Measurements from ENCODE around the gene WASF2. TPM values are rescaled to one million over a fixed set of nuclear protein-coding genes. Genes with fewer than 3 reads are reported as not detected.

Gene WASF2
- total and polyA plus RNA-seq, 2 of the 8 experiments (the other 6 are each of a cell fraction or from before 2014, with no cell fraction given), result 32.1 to 86.6 TPM

DNA sequence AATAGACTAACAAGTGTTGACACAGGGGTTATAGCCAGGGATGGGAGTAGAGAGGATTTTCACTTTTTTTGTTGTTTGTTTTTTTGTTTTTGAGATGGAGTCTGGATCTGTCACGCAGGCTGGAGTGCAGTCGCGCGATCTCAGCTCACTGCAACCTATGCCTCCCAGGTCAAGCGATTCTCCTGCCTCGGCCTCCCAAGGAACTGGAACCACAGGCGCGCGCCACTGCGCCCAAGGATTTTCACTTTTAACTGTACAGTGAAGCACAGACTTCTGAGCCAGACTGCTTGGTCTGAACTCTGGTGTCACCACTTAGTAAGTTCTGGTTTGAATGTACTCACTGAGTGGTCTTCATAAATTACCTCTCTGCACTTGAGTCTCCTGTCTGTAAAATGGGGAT lies 40.2 kb upstream of the WASF2 start:
- Histone ChIP-seq H2BK15ac (ENCODE audit: low read length) (no peak overlapping the region), H3K79me2 (ENCODE audit: control insufficient read depth in 1 of 2, insufficient read depth in 2 of 2, low read length in 2 of 2) (no peaks in the 10 kb centered on the region), H2BK12ac (ENCODE audit: low read depth, low read length) (no peak overlapping the region), H2AK5ac (ENCODE audit: low read depth, low read length) (no peak overlapping the region), H3K79me1 (ENCODE audit: low read depth, low read length) (no peaks in the 10 kb centered on the region), H3K27ac (ENCODE audit: low read depth, low read length) (no peak overlapping the region), H3K36me3 (ENCODE audit: control insufficient read depth in 2 of 4, insufficient read depth in 4 of 4, low read length in 3 of 4) (no peaks in the 10 kb centered on the region), H3K14ac (ENCODE audit: insufficient read length) (no peak overlapping the region), H3K23ac (ENCODE audit: insufficient read length) (no peak overlapping the region), H4K20me1 (replicated peaks in 1 of 2; ENCODE audit: control insufficient read depth in 1 of 2, insufficient read depth in 2 of 2, low read length in 2 of 2) (peaks cover 1 to 4% of the 10 kb centered on the region in 2 experiments), H3K9me3 (ENCODE audit: insufficient read depth in 2 of 2, low read depth in 1 of 2, low read length in 1 of 2) (no peaks in the 10 kb centered on the region), H4K91ac (replicated peaks; ENCODE audit: insufficient read length, low read length) (no peak overlapping the region), H2BK20ac (ENCODE audit: low read length) (no peak overlapping the region), H3K4ac (replicated peaks; ENCODE audit: insufficient read length, low read depth, low read length) (no peak overlapping the region), H2BK5ac (ENCODE audit: low read depth, low read length) (no peak overlapping the region), H3K27me3 (replicated peaks in 1 of 4; ENCODE audit: control insufficient read depth in 3 of 4, extremely low read depth in 1 of 4, insufficient read depth in 3 of 4, low read length in 3 of 4) (no peaks in the 10 kb centered on the region), H3K18ac (ENCODE audit: extremely low read depth, low read length) (no peak overlapping the region), H4K8ac (ENCODE audit: extremely low read depth, insufficient read depth, low read length) (no peak overlapping the region), H3K9ac (replicated peaks in 1 of 4; ENCODE audit: extremely low read depth in 1 of 4, low read depth in 3 of 4, low read length in 3 of 4) (no peak overlapping the region), H4K5ac (ENCODE audit: insufficient read length, low read depth, low read length) (no peak overlapping the region), H3K56ac (replicated peaks; ENCODE audit: insufficient read length, low read depth, low read length) (no peak overlapping the region), H3K4me3 (ENCODE audit: extremely low read depth in 1 of 4, insufficient read depth in 2 of 4, low read depth in 3 of 4, low read length in 4 of 4) (no peak overlapping the region), H2BK120ac (replicated peaks; ENCODE audit: low read depth, low read length) (no peak overlapping the region), H3K4me2 (ENCODE audit: insufficient read depth in 1 of 2, low read depth in 2 of 2, low read length in 2 of 2) (no peak overlapping the region), H3K23me2 (ENCODE audit: low read depth, low read length) (peaks cover 22% of the 10 kb centered on the region), H2AFZ (ENCODE audit: low read length) (no peak overlapping the region), H3K4me1 (replicated peaks in 1 of 4; ENCODE audit: control insufficient read depth in 3 of 4, insufficient read depth in 4 of 4, low read length in 3 of 4) (peaks cover 13 to 37% (median 28%) of the 10 kb centered on the region in 4 experiments)
- DNase-seq (ENCODE audit: low read depth in 1 of 2, low spot score in 2 of 2) (no peak), FAIRE-seq (no peak)
- 97% methylated on average over 10 of the region's 10 CpGs; no CpG with 5 or more reads in 1 of the 2 experiments for WGBS, 2 experiments (ENCODE audit: extremely low coverage in 1 of 2, insufficient coverage in 1 of 2, insufficient read length in 1 of 2, insufficient replicate concordance in 2 of 2, low coverage in 1 of 2, low lambda C conversion rate in 2 of 2, missing lambda C conversion rate in 1 of 2)
- ChIA-PET POLR2A (ENCODE audit: partially characterized antibody) (interaction anchor here (1.1 to 1.6 kb wide), 3 partner anchors 17 to 74 kb away, joined by 3 to 4 read pairs (median 3); partner anchors contain the start of gene AHDC1), CTCF (ENCODE audit: partially characterized antibody) (interaction anchor here (0.8 to 2.2 kb wide), 10 partner anchors 11 to 114 kb away, joined by 3 to 15 read pairs (median 4); no protein-coding TSS in a partner anchor)
- TF ChIP-seq ASH2L (IDR thresholded peaks at IDR 0.05; ENCODE audit: low read length) (no peak), BCL11A (IDR thresholded peaks at IDR 0.05; ENCODE audit: low read depth in 2 of 2, low read length in 2 of 2) (no peak), SRF (IDR thresholded peaks at IDR 0.05; ENCODE audit: low read depth, low read length) (no peak), HDAC6 (IDR thresholded peaks at IDR 0.05; ENCODE audit: low read depth, low read length) (no peak), NANOG (IDR thresholded peaks at IDR 0.05; ENCODE audit: insufficient read depth, low read depth, low read length, poor library complexity, severe bottlenecking) (no peak), FOSL1 (IDR thresholded peaks at IDR 0.05; ENCODE audit: insufficient read depth, low read depth, low read length) (no peak), HDAC2 (IDR thresholded peaks at IDR 0.05; ENCODE audit: borderline replicate concordance in 1 of 2, low read depth in 2 of 2, low read length in 2 of 2) (no peak), EZH2 (IDR thresholded peaks at IDR 0.05; ENCODE audit: low read depth, low read length, severe bottlenecking) (no peak), POLR2A (IDR thresholded peaks at IDR 0.05; ENCODE audit: control extremely low read depth in 1 of 2, low read depth in 2 of 2, low read length in 2 of 2) (no peak), ZNF274 (IDR thresholded peaks at IDR 0.05; ENCODE audit: borderline replicate concordance, extremely low read depth, low read length) (no peak), BACH1 (IDR thresholded peaks at IDR 0.05; ENCODE audit: low read length) (no peak), RFX5 (IDR thresholded peaks at IDR 0.05; ENCODE audit: borderline replicate concordance, low read depth, low read length) (no peak), SP2 (IDR thresholded peaks at IDR 0.05; ENCODE audit: low read length) (no peak)
- TF ChIP-seq, protein P1, sequence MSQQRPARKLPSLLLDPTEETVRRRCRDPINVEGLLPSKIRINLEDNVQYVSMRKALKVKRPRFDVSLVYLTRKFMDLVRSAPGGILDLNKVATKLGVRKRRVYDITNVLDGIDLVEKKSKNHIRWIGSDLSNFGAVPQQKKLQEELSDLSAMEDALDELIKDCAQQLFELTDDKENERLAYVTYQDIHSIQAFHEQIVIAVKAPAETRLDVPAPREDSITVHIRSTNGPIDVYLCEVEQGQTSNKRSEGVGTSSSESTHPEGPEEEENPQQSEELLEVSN (IDR thresholded peaks at IDR 0.05), result no peak

All from H1 (cell line).